ENCODE results near the gene NRXN3. TPM values are rescaled to one million over a fixed set of nuclear protein-coding genes. Genes with fewer than 3 reads are reported as not detected.

The NRXN3 gene
- total RNA-seq, 1 experiment from 2014 or later = not detected

GRCh38 chr14:79379266-79379665 lies 1209.1 kb downstream of the NRXN3 start:
- no peak overlapping the region for H3K4me3 ChIP-seq (ENCODE audit: low read depth in 2 of 2, low read length in 2 of 2)
- ChIA-PET POLR2A (no interaction called here), CTCF (no interaction called here)
- H3K9me3 ChIP-seq (ENCODE audit: control insufficient read depth, insufficient read depth, low read depth, low read length) = no peaks in the 10 kb centered on the region
- DNase-seq (ENCODE audit: low read depth, low spot score) (no peak), ATAC-seq (no peak)
- H3K27ac ChIP-seq (ENCODE audit: low read length) = no peak overlapping the region
- H3K36me3 ChIP-seq (ENCODE audit: control insufficient read depth, insufficient read depth, low read length) = no peaks in the 10 kb centered on the region
- TF ChIP-seq TCF7L2 (IDR thresholded peaks at IDR 0.05; ENCODE audit: low read depth, low read length) (no peak), SIN3A (IDR thresholded peaks at IDR 0.05; ENCODE audit: borderline replicate concordance, insufficient read depth, low read depth, low read length) (no peak), REST (IDR thresholded peaks at IDR 0.05; ENCODE audit: insufficient read depth in 1 of 2, low read depth in 2 of 2, low read length in 1 of 2) (no peak), POLR2AphosphoS5 (IDR thresholded peaks at IDR 0.05; ENCODE audit: low read depth, low read length) (no peak)
- TF ChIP-seq, protein P1, sequence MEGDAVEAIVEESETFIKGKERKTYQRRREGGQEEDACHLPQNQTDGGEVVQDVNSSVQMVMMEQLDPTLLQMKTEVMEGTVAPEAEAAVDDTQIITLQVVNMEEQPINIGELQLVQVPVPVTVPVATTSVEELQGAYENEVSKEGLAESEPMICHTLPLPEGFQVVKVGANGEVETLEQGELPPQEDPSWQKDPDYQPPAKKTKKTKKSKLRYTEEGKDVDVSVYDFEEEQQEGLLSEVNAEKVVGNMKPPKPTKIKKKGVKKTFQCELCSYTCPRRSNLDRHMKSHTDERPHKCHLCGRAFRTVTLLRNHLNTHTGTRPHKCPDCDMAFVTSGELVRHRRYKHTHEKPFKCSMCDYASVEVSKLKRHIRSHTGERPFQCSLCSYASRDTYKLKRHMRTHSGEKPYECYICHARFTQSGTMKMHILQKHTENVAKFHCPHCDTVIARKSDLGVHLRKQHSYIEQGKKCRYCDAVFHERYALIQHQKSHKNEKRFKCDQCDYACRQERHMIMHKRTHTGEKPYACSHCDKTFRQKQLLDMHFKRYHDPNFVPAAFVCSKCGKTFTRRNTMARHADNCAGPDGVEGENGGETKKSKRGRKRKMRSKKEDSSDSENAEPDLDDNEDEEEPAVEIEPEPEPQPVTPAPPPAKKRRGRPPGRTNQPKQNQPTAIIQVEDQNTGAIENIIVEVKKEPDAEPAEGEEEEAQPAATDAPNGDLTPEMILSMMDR (IDR thresholded peaks at IDR 0.05) = no peak
- no TSS peak for BruUV-seq (replicated peaks)
- H3K4me1 ChIP-seq (ENCODE audit: control insufficient read depth, insufficient read depth, low read length) = no peaks in the 10 kb centered on the region
- H3K27me3 ChIP-seq (ENCODE audit: control insufficient read depth, insufficient read depth, low read length) = no peaks in the 10 kb centered on the region
- in situ Hi-C loops (cut with HindIII; ENCODE audit: low pct_unique_long_range_greater_than_20kb, low sequenced_read_pairs) = no loop called here
- intact Hi-C loops (cut with micrococcal nuclease; ENCODE audit: unreplicated experiment) = no loop called here

DNA sequence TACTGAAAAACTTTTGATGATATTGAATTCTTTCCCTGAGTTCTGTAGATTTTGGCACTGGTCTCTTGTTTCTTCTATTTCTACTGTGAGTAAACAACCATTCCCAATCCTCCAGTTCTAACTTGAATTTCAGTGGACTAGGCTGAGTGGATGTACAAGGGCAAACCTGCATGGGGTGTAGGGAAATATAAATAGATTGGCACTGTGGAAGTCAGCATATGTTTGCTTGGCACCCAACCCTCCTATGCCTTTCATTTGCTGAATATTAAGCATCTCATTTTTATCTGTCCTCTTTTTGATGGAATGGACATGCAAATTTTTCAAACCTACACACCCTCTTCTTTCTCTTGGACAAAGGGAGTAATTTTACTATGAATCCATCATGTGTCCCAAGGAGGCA lies 1212.9 kb downstream of the NRXN3 start:
- Histone ChIP-seq H3K4me1 (ENCODE audit: control insufficient read depth, insufficient read depth, low read length) (no peaks in the 10 kb centered on the region), H3K9me3 (ENCODE audit: control insufficient read depth, insufficient read depth, low read depth, low read length) (no peaks in the 10 kb centered on the region), H3K36me3 (ENCODE audit: control insufficient read depth, insufficient read depth, low read length) (no peaks in the 10 kb centered on the region), H3K27me3 (ENCODE audit: control insufficient read depth, insufficient read depth, low read length) (no peaks in the 10 kb centered on the region), H3K4me3 (ENCODE audit: low read depth in 2 of 2, low read length in 2 of 2) (no peak overlapping the region), H3K27ac (ENCODE audit: low read length) (no peak overlapping the region)
- DNase-seq (ENCODE audit: low read depth, low spot score) (no peak), ATAC-seq (no peak)
- TF ChIP-seq, protein P1 (IDR thresholded peaks at IDR 0.05) = no peak
- no peak for TF ChIP-seq TCF7L2 (IDR thresholded peaks at IDR 0.05; ENCODE audit: low read depth, low read length)
- TF ChIP-seq POLR2AphosphoS5 (IDR thresholded peaks at IDR 0.05; ENCODE audit: low read depth, low read length) = no peak
- no peak for TF ChIP-seq SIN3A (IDR thresholded peaks at IDR 0.05; ENCODE audit: borderline replicate concordance, insufficient read depth, low read depth, low read length)
- TF ChIP-seq REST (IDR thresholded peaks at IDR 0.05; ENCODE audit: insufficient read depth in 1 of 2, low read depth in 2 of 2, low read length in 1 of 2) = no peak
- intact Hi-C loops (cut with micrococcal nuclease; ENCODE audit: unreplicated experiment) = no loop called here
- in situ Hi-C loops (cut with HindIII; ENCODE audit: low pct_unique_long_range_greater_than_20kb, low sequenced_read_pairs) = no loop called here
- ChIA-PET CTCF (no interaction called here), POLR2A (no interaction called here)
- BruUV-seq (replicated peaks) = no TSS peak

Data from Panc1 (cell line).